ENCODE measurements around the gene DCT.

Gene DCT

GRCh38 chr13:94395860-94396259, 83.6 kb downstream of the DCT start:
- no peak overlapping the region for H3K27ac Mint-ChIP-seq
- H3K27me3 Mint-ChIP-seq (ENCODE audit: low read depth): peaks cover 3% of the 10 kb centered on the region
- H3K4me1 Mint-ChIP-seq (ENCODE audit: low read depth): no peaks in the 10 kb centered on the region
- H3K4me3 Mint-ChIP-seq: no peak overlapping the region
- no peaks in the 10 kb centered on the region for H3K9me3 Mint-ChIP-seq
- H3K36me3 Mint-ChIP-seq (ENCODE audit: low read depth): no peaks in the 10 kb centered on the region

DNA sequence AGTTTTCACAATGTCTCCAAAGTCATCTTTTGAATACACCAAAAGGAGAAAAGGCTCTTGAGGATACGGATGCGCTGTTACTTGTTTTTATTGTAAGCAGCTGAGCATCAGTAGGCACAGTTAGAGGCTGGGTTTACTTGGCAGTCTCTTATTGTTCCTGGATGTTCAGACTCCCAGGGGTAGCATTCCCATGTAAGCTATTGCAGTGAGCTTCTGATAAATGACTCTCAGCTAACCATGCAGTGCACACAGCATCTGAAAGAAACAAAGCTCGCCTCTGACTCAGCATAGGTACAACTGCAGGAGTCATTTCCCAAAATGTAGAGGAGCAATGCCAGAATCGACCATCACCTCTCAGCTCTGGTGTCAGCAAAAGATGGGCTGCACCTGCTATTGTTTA, 84.8 kb downstream of the DCT start:
- Mint-ChIP-seq H3K4me3 (no peak overlapping the region), H3K36me3 (ENCODE audit: low read depth) (no peaks in the 10 kb centered on the region), H3K4me1 (ENCODE audit: low read depth) (no peaks in the 10 kb centered on the region), H3K9me3 (no peaks in the 10 kb centered on the region), H3K27ac (no peak overlapping the region), H3K27me3 (ENCODE audit: low read depth) (peaks cover 6% of the 10 kb centered on the region)

- Mint-ChIP-seq H3K27ac (no peak overlapping the region), H3K36me3 (ENCODE audit: low read depth) (no peaks in the 10 kb centered on the region), H3K27me3 (ENCODE audit: low read depth) (peaks cover 4% of the 10 kb centered on the region), H3K4me1 (ENCODE audit: low read depth) (no peaks in the 10 kb centered on the region), H3K4me3 (no peak overlapping the region), H3K9me3 (no peaks in the 10 kb centered on the region)
These were observed 88.6 kb downstream of the DCT start for GRCh38 chr13:94390881-94391280.

DNA sequence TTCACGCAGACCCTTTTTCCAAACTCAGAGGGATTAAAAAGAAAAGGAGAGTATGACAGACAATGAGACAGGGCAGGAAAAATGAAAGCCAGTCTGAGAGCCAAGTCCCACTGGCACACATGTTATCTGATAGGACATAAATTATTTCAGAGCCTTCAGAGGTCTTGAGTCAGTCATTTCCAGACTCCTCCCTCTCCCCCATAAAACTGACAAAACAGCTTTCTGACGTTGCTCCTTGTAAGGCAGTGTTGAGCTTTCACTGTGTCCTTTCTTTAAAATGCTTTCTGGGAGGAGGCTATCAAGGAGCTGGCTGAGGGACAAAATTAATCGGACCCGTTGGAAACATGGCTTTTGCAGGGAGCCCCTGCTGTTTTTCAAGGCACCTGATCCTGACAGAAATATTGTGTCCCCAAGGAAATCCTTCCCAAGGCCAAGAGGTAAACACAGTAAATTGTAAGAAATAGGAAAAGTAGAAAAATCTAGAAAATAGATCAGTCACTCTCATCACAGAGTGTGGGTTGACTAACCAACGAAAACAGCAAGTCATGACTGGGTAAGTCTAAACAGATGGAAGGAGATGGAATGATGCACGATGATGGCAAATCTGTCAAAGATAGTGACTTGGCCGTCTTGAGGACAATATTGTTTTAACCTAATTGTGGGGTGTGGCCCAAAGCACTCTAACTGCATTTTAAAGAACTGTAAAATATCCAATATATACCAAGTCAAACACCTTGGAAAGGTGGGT, 89.7 kb downstream of the DCT start:
- H3K9me3 Mint-ChIP-seq: no peaks in the 10 kb centered on the region
- H3K27me3 Mint-ChIP-seq (ENCODE audit: low read depth): peaks cover 4% of the 10 kb centered on the region
- H3K4me1 Mint-ChIP-seq (ENCODE audit: low read depth): no peaks in the 10 kb centered on the region
- no peak overlapping the region for H3K27ac Mint-ChIP-seq
- no peaks in the 10 kb centered on the region for H3K36me3 Mint-ChIP-seq (ENCODE audit: low read depth)
- no peak overlapping the region for H3K4me3 Mint-ChIP-seq

- no peaks in the 10 kb centered on the region for H3K4me1 Mint-ChIP-seq (ENCODE audit: low read depth)
- peaks cover 6% of the 10 kb centered on the region for H3K27me3 Mint-ChIP-seq (ENCODE audit: low read depth)
- no peaks in the 10 kb centered on the region for H3K9me3 Mint-ChIP-seq
- no peak overlapping the region for H3K27ac Mint-ChIP-seq
- H3K36me3 Mint-ChIP-seq (ENCODE audit: low read depth): no peaks in the 10 kb centered on the region
- H3K4me3 Mint-ChIP-seq: no peak overlapping the region
These were observed 92.4 kb downstream of the DCT start for GRCh38 chr13:94387047-94387446.

All from T-helper 1 cell treated with Interleukin-12 subunit alpha and Interleukin-12 subunit beta and Interleukin-4 antibody, amounts not matched to agents 30 μg/mL and 1 μg/mL, for 36 hours (primary cell).